Measurements from ENCODE around the gene PRPF38A. TPM values are rescaled to one million over a fixed set of nuclear protein-coding genes. Genes with fewer than 3 reads are reported as not detected.

Gene PRPF38A
- total RNA-seq, 1 experiment from 2014 or later, result 15.2 TPM

DNA sequence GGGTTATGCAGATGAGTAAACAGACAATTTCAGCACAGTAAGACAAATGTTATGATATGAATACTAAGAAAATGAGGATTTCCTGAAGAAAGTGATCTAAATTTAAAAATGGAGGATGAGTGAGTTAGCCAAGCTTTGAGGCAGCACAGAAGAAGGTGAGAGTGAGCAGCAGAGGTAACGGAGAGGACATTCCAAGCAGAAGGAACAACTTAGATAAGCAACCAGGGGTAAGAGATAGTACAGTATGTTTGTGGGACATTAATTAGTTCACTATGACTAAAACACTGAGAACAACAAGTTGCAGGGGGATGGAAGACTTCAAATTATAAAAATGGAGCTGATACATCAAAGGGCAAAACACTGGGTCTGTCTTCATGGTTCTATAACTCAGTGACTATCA, 22.8 kb downstream of the PRPF38A start:
- DNase-seq (no peak), ATAC-seq (no peak)
- Histone ChIP-seq H3F3A (ENCODE audit: low read length, unreplicated experiment) (no peaks in the 10 kb centered on the region), H3K27ac (ENCODE audit: low read length) (no peak overlapping the region), H3K4me1 (ENCODE audit: insufficient read depth, low read length) (peaks cover 14% of the 10 kb centered on the region; the same call in 1 of the 2 replicates), H3K9me2 (replicated peaks; ENCODE audit: low read length) (no peaks in the 10 kb centered on the region), H3K9me3 (ENCODE audit: low read length) (no peaks in the 10 kb centered on the region), H2AFZ (ENCODE audit: low read length) (no peak overlapping the region), H3K9ac (ENCODE audit: low read length) (no peak overlapping the region), H3K4me3 (ENCODE audit: low read length) (no peak overlapping the region), H3K27me3 (ENCODE audit: low read length) (no peaks in the 10 kb centered on the region), H3K79me2 (ENCODE audit: low read length) (no peaks in the 10 kb centered on the region), H3K4me2 (ENCODE audit: low read length) (no peak overlapping the region), H4K20me1 (ENCODE audit: low read length) (no peaks in the 10 kb centered on the region), H3K36me3 (ENCODE audit: low read depth, low read length) (peaks cover 28% of the 10 kb centered on the region)
- ChIA-PET POLR2A (ENCODE audit: unreplicated experiment) (no interaction called here), CTCF (no interaction called here)
- BruUV-seq (replicated peaks), result no TSS peak
- TF ChIP-seq EZH2 (IDR thresholded peaks at IDR 0.05; ENCODE audit: low read length, unreplicated experiment), result no peak
- no peak for TF ChIP-seq EZH2phosphoT487 (IDR thresholded peaks at IDR 0.05; ENCODE audit: borderline replicate concordance, low read length)
- TF ChIP-seq, protein P1, sequence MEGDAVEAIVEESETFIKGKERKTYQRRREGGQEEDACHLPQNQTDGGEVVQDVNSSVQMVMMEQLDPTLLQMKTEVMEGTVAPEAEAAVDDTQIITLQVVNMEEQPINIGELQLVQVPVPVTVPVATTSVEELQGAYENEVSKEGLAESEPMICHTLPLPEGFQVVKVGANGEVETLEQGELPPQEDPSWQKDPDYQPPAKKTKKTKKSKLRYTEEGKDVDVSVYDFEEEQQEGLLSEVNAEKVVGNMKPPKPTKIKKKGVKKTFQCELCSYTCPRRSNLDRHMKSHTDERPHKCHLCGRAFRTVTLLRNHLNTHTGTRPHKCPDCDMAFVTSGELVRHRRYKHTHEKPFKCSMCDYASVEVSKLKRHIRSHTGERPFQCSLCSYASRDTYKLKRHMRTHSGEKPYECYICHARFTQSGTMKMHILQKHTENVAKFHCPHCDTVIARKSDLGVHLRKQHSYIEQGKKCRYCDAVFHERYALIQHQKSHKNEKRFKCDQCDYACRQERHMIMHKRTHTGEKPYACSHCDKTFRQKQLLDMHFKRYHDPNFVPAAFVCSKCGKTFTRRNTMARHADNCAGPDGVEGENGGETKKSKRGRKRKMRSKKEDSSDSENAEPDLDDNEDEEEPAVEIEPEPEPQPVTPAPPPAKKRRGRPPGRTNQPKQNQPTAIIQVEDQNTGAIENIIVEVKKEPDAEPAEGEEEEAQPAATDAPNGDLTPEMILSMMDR (conservative IDR thresholded peaks at IDR 0.05; ENCODE audit: low read depth, low read length), result no peak
- intact Hi-C loops (cut with micrococcal nuclease), result no loop called here

GRCh38 chr1:52432807-52433206, 28.4 kb downstream of the PRPF38A start:
- H3K4me1 ChIP-seq (ENCODE audit: insufficient read depth, low read length), result no peaks in the 10 kb centered on the region
- H3K36me3 ChIP-seq (ENCODE audit: low read depth, low read length), result peaks cover 19% of the 10 kb centered on the region
- ChIA-PET CTCF (no interaction called here), POLR2A (ENCODE audit: unreplicated experiment) (no interaction called here)
- no peak overlapping the region for H2AFZ ChIP-seq (ENCODE audit: low read length)
- H3K27ac ChIP-seq (ENCODE audit: low read length), result no peak overlapping the region
- no peaks in the 10 kb centered on the region for H3K9me3 ChIP-seq (ENCODE audit: low read length)
- no peaks in the 10 kb centered on the region for H4K20me1 ChIP-seq (ENCODE audit: low read length)
- DNase-seq (no peak), ATAC-seq (no peak)
- no peaks in the 10 kb centered on the region for H3F3A ChIP-seq (ENCODE audit: low read length, unreplicated experiment)
- no peaks in the 10 kb centered on the region for H3K27me3 ChIP-seq (ENCODE audit: low read length)
- no peaks in the 10 kb centered on the region for H3K9me2 ChIP-seq (replicated peaks; ENCODE audit: low read length)
- no peak overlapping the region for H3K4me2 ChIP-seq (ENCODE audit: low read length)
- no peaks in the 10 kb centered on the region for H3K79me2 ChIP-seq (ENCODE audit: low read length)
- H3K4me3 ChIP-seq (ENCODE audit: low read length), result no peak overlapping the region
- no peak overlapping the region for H3K9ac ChIP-seq (ENCODE audit: low read length)
- intact Hi-C loops (cut with micrococcal nuclease), result no loop called here
- TF ChIP-seq EZH2phosphoT487 (IDR thresholded peaks at IDR 0.05; ENCODE audit: borderline replicate concordance, low read length), result no peak
- no peak for TF ChIP-seq EZH2 (IDR thresholded peaks at IDR 0.05; ENCODE audit: low read length, unreplicated experiment)
- TF ChIP-seq, protein P1 (conservative IDR thresholded peaks at IDR 0.05; ENCODE audit: low read depth, low read length), result no peak
- no TSS peak for BruUV-seq (replicated peaks)

DNA sequence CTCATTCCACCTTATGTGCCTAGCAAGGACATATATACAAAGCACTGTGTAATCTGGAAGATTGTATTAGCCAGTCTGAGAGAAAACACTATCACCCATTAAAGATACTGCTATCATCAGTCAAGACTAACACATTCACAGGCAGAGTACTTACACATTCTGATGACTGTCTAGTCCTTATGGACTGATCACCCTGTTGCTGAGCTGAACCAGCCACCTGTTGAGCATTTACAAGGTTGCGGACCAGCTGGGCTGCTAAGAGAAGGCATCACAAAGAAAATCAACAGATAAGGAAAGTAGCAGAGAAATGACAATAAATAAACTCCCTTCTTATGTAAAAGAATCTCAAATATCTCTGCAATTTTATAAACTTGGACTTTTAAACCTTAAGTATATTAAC, 30.8 kb downstream of the PRPF38A start:
- ChIA-PET CTCF (no interaction called here), POLR2A (ENCODE audit: unreplicated experiment) (no interaction called here)
- H3F3A ChIP-seq (ENCODE audit: low read length, unreplicated experiment), result no peaks in the 10 kb centered on the region
- no peak overlapping the region for H3K9ac ChIP-seq (ENCODE audit: low read length)
- no peak for DNase-seq
- H3K9me2 ChIP-seq (replicated peaks; ENCODE audit: low read length), result no peaks in the 10 kb centered on the region
- TF ChIP-seq, protein P1 (conservative IDR thresholded peaks at IDR 0.05; ENCODE audit: low read depth, low read length), result no peak
- TF ChIP-seq EZH2phosphoT487 (IDR thresholded peaks at IDR 0.05; ENCODE audit: borderline replicate concordance, low read length) (no peak), EZH2 (IDR thresholded peaks at IDR 0.05; ENCODE audit: low read length, unreplicated experiment) (no peak)
- ATAC-seq, result no peak
- H3K27ac ChIP-seq (ENCODE audit: low read length), result no peak overlapping the region
- no peak overlapping the region for H2AFZ ChIP-seq (ENCODE audit: low read length)
- H3K4me2 ChIP-seq (ENCODE audit: low read length), result no peak overlapping the region
- peaks cover 25% of the 10 kb centered on the region for H3K36me3 ChIP-seq (ENCODE audit: low read depth, low read length)
- no peaks in the 10 kb centered on the region for H3K27me3 ChIP-seq (ENCODE audit: low read length)
- intact Hi-C loops (cut with micrococcal nuclease), result no loop called here
- no peaks in the 10 kb centered on the region for H3K79me2 ChIP-seq (ENCODE audit: low read length)
- H3K9me3 ChIP-seq (ENCODE audit: low read length), result no peaks in the 10 kb centered on the region
- no peaks in the 10 kb centered on the region for H3K4me1 ChIP-seq (ENCODE audit: insufficient read depth, low read length)
- no TSS peak for BruUV-seq (replicated peaks)
- no peaks in the 10 kb centered on the region for H4K20me1 ChIP-seq (ENCODE audit: low read length)
- H3K4me3 ChIP-seq (ENCODE audit: low read length), result no peak overlapping the region
